LNCaP clone FGC (cell line): ENCODE measurements around the gene COL23A1.

Experiments used
- DNase-seq: peaks from one replicate; pipeline ENCODE4 v3.0.0-alpha.2; 2011; ENCODE audit warnings: low read depth
- H3K4me3 ChIP-seq: 2 replicates; pipeline ENCODE4 v1.5.1; 2011; ENCODE audit warnings: mild to moderate bottlenecking, low read depth, low read length, control low read depth
- CTCF ChIP-seq: IDR thresholded peaks from 2 replicates; pipeline ENCODE4 v1.5.1; 2012; ENCODE audit warnings: mild to moderate bottlenecking; ENCODE audit not compliant: control insufficient read depth, insufficient read depth; ENCODE audit errors: extremely low read depth

COL23A1 gene

GRCh38 chr5:178424810-178425177, 165.4 kb downstream of the COL23A1 start:
- H3K4me3 ChIP-seq = no peak overlapping the region
- TF ChIP-seq CTCF = no peak
- no peak for DNase-seq

GRCh38 chr5:178423901-178424809, 166.0 kb downstream of the COL23A1 start:
- H3K4me3 ChIP-seq = no peak overlapping the region
- TF ChIP-seq CTCF = no peak
- no peak for DNase-seq

- DNase-seq = no peak
- no peak overlapping the region for H3K4me3 ChIP-seq
These were observed 166.8 kb downstream of the COL23A1 start for GRCh38 chr5:178423431-178423830.

GRCh38 chr5:178422400-178422775, 167.8 kb downstream of the COL23A1 start:
- DNase-seq = no peak

More at GRCh38 chr5:178423431-178423830, 166.8 kb downstream of the COL23A1 start:
- TF ChIP-seq CTCF = no peak

GRCh38 chr5:178421699-178422399, 168.3 kb downstream of the COL23A1 start:
- DNase-seq = no peak
- no peak overlapping the region for H3K4me3 ChIP-seq
- TF ChIP-seq CTCF = no peak

More at GRCh38 chr5:178422400-178422775, 167.8 kb downstream of the COL23A1 start:
- H3K4me3 ChIP-seq = no peak overlapping the region
- no peak for TF ChIP-seq CTCF

GRCh38 chr5:178421128-178421527, 169.1 kb downstream of the COL23A1 start:
- no peak for TF ChIP-seq CTCF
- H3K4me3 ChIP-seq = no peak overlapping the region
- DNase-seq = no peak
